GM11168 (cell line): ENCODE data around the gene LGALS3.

Experiments
- in situ Hi-C: fragments of 300-500 bp; cut with MboI; formaldehyde crosslinking; loops from one replicate; pipeline ENCODE4 v1.12.0; 2022; ENCODE audit warnings: low sequenced_read_pairs; ENCODE audit not compliant: unreplicated experiment

Gene LGALS3

DNA sequence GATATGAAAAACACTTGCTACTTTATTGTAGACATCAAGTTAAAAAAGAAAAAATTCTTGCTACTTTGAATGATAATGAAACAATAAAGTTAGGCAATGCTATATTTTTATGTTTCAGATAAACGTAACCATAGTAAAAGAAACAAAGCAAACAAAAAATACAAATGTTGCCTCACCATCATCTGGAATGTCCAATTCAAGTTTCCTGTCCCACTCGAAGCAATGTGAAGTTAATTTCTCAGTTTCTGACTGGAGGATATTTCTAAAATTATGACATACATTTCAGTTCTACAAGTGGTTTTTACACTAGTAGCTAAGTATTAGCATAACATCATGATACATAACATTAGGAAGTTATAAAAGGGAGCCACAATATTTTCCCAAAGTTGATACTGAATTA is 41.5 kb downstream of the LGALS3 start:
- in situ Hi-C loops, result no loop called here

DNA sequence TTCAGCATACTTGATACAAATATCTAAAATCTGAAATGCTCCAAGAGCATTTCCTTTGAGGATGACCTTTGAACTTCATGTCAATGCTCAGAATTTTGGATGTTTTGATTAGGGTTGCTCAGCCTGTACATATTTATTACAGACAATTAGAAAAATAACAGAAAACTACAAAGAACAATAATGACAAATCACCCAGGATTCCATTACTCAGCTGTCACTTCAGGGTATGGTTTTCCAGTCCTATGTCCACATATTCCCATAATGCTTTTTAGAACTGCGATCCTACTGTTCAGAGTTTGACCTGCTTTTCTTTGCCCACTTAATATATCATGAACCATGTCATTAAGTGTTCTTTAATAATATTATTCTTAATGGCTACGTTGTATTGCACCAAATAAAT is 51.0 kb downstream of the LGALS3 start:
- in situ Hi-C loops, result no loop called here

DNA sequence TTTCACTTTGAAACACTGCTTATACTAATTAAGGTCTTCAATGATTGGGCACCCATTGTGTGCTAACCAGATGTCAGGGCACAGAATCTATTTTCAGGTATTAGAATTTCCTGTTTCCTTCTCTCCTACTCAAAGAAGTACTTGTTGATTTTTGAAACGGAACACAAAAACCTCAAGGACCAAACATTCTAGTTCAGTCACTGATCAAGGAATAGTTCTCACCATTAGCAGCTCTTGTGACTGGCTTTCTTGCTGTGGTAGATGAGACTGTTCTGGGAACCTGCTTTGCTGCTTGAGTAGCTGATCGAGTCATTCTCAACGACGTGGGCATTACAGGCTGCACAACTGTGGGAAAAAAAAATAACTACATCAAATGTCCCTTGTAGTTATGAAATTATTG is 51.4 kb downstream of the LGALS3 start:
- in situ Hi-C loops, result no loop called here

DNA sequence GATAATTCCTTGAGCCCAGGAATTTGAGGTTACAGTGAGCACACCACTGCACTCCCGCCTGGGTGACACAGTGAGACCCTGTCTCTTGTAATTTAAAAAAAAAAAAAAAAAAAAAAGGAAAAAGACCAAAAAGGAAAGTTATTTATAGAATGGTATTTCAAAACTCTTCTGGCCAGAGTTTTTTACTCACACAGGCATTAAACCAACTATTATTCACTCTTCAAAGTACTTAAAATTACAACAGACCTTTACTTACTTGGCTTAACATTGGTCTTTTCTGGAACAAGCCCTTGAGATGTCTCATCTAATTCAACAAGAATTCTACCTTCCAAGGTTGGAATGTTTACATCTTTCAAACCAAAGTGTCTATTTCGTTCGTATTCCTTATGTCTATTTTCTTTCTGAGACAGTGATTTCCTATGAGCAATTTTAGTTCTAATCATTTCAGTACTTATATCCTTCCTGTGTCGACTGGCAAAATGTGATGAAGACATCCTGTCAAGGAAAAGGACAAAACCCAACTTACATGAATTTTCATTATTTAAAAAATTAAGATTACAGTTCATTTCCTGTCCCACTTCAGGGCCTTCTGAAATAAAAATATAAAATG is 59.7 kb downstream of the LGALS3 start:
- in situ Hi-C loops, result no loop called here

DNA sequence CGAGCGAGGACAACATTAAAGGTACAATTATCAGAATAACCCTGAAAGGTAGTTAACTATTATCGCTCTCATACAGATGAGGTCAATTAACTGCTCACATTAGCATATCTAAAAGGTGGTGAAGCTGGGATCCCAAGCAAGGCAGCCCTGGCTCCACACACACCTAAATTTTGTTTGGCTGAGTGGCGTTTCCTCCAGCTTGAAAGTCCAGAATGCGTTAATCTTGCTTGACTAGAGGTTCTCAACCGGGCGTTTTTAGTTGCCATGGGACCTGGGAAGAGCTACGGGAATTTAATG is 61.8 kb downstream of the LGALS3 start:
- in situ Hi-C loops, result no loop called here

DNA sequence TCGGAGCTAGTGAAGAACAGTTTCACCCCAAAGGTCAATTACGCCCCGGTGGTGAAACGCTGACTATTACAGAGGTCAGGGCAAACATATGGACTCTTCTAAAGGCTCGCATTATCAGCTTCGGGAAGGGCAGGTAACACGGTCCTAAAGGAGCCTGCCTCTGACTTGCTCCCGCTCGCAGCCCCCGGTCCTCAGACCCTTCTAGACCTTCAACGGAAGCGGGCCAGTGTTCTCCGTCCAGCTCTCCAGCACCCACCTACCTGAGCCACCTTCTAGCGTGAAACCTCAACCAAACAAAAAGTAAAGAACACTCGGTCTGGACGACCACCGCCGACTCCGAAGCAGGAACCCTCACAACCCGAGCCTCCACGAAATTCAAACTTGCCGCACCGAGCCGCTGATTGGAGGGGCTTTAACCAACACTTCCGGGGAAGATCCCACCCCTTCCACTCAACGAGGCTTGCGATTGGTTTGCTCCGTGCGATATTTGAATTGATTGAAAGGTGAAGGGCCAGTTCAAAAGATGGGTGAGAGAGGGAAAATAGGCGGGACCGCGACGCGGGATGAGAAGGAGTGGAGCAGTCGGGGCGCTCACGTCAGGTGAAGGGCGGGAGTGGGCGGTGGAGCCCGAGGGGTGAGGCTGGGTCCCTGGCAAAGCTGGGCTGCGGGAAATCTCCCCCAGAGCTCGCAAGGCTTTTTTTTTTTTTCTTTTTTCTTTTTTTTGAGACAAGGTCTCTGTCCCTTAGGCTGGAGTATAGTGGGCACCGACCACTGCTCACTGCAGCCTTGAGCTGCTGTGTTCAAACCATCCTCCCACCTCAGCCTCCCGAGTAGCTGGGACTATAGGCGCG is 62.4 kb downstream of the LGALS3 start, which contains the start of gene DLGAP5:
Gene DLGAP5, minus strand, starts transcription at position 383 of the 851 bp plus-strand sequence. CDS start 2,406 bp downstream, outside the sequence.
- in situ Hi-C loops, result no loop called here

DNA sequence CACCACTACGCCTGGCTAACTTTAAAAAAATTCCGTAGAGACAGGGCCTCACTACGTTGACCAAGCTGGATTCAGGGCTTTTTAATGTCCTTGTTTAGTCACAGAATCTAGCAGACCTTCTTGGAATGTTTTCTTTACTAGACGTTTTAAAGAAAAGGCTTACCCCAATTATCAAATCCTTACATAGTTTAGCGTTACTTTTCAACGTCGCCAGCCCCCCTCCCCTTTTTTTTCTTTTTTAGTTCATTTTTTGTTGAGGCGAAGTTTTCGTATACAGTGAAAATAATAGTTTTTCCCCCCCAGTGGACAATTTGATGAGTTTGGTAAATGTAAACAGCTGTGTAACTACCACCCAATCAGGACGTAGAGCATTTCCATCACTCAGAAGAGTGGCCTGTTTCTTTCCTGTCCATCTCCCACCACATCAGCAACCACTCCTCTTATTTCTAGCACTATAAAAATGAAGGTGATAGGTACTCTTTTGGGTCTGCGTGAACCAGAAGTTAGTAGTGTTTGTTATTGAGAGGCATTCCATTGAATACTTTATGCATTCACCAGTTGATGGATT is 63.1 kb downstream of the LGALS3 start:
- in situ Hi-C loops, result no loop called here

DNA sequence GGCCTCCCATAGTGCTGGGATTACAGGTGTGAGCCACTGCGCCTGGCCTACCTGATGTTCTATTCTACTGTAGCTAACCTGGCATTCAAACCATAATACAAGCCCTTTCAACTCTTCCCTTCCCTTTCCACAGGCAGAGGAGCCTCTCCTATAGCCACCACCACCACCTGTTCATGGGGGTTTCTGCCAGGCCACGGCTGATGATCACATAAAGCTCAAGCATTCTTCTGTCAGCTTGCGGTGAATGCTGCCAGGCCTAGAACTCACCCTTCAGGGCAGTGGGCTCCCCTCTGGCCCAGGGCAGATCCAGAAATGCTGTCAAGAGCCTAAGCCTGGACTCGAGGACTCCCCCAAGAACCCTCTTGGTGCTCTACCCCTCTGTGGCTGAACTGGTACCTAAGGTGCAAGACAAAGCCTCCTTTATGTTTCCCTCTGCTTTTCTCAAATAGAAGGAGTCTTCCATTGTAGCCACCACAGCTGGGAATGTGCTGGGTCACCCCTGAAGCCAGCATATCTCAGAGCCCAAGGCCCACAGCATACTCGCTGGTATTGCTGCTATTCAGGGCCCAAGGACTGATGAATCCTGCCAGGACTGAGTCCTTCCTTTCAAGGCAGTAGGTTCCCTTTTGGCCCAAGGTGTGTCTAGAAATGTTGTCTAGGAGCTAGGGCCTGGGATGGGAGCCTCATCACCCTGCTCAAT is 65.8 kb downstream of the LGALS3 start:
- in situ Hi-C loops, result no loop called here
